ENCODE measurements around the gene MIP.
A peak's percentile ranks its signal among the peaks of the same experiment; 100 is the strongest.
"Not testable (repeated sequence)": the region's sequence is repeated elsewhere in the genome, so short reads cannot be mapped to it uniquely, and the experiment has no call there.

MIP gene

GRCh38 chr12:56457817-56458216, 3.4 kb upstream of the MIP start:
- no peak overlapping the region for H3K4me3 ChIP-seq (replicated peaks; ENCODE audit: low read depth, low read length)
- DNase-seq (ENCODE audit: low read depth): no peak
- TF ChIP-seq CTCF (IDR thresholded peaks at IDR 0.05; ENCODE audit: low read length, missing control alignments): no peak

GRCh38 chr12:56451147-56451546, 3.3 kb downstream of the MIP start:
- no peak for DNase-seq (ENCODE audit: low read depth)
- TF ChIP-seq CTCF (IDR thresholded peaks at IDR 0.05; ENCODE audit: low read length, missing control alignments): no peak
- H3K4me3 ChIP-seq (replicated peaks; ENCODE audit: low read depth, low read length): no peak overlapping the region

GRCh38 chr12:56450241-56450640, 4.2 kb downstream of the MIP start:
- no peak for DNase-seq (ENCODE audit: low read depth)
- no peak for TF ChIP-seq CTCF (IDR thresholded peaks at IDR 0.05; ENCODE audit: low read length, missing control alignments)
- no peak overlapping the region for H3K4me3 ChIP-seq (replicated peaks; ENCODE audit: low read depth, low read length)

GRCh38 chr12:56449622-56449984, 4.9 kb downstream of the MIP start:
- H3K4me3 ChIP-seq (replicated peaks; ENCODE audit: low read depth, low read length): peak overlapping the region; percentile 84
- no peak for TF ChIP-seq CTCF (IDR thresholded peaks at IDR 0.05; ENCODE audit: low read length, missing control alignments)
- no peak for DNase-seq (ENCODE audit: low read depth)

- peak within 1 kb of the TSS; percentile 84 for H3K4me3 ChIP-seq (replicated peaks; ENCODE audit: low read depth, low read length)
- DNase-seq (ENCODE audit: low read depth): peak; percentile 85
- TF ChIP-seq CTCF (IDR thresholded peaks at IDR 0.05; ENCODE audit: low read length, missing control alignments): no peak
Measured at GRCh38 chr12:56448860-56449621, 5.4 kb downstream of the MIP start, which contains the start of gene TIMELESS. TIMELESS (minus strand) TSS chr12:56449426; CDS start chr12:56434170, 15,256 bp downstream.

- not testable (repeated sequence) for DNase-seq (ENCODE audit: low read depth)
Measured at GRCh38 chr12:56443208-56443607, 11.2 kb downstream of the MIP start.

GRCh38 chr12:56437430-56438176, 16.9 kb downstream of the MIP start:
- TF ChIP-seq CTCF (IDR thresholded peaks at IDR 0.05; ENCODE audit: low read length, missing control alignments): no peak
- DNase-seq (ENCODE audit: low read depth): no peak

More at GRCh38 chr12:56443208-56443607, 11.2 kb downstream of the MIP start:
- H3K4me3 ChIP-seq (replicated peaks; ENCODE audit: low read depth, low read length): not testable (repeated sequence)

More at GRCh38 chr12:56437430-56438176, 16.9 kb downstream of the MIP start:
- no peak overlapping the region for H3K4me3 ChIP-seq (replicated peaks; ENCODE audit: low read depth, low read length)
